HG02840 (cell line): Measurements from ENCODE around the gene CCL18.
"Not testable (repeated sequence)": the region's sequence is repeated elsewhere in the genome, so short reads cannot be mapped to it uniquely, and the experiment has no call there.

Source experiments
- ATAC-seq: cut with Tn5 transposase; IDR thresholded peaks from one replicate; pipeline ENCODE4 v1.9.1; 2021; ENCODE audit warnings: mild to moderate bottlenecking, moderate library complexity, moderate number of reproducible peaks; ENCODE audit not compliant: unreplicated experiment, low FRiP score

Gene CCL18

DNA sequence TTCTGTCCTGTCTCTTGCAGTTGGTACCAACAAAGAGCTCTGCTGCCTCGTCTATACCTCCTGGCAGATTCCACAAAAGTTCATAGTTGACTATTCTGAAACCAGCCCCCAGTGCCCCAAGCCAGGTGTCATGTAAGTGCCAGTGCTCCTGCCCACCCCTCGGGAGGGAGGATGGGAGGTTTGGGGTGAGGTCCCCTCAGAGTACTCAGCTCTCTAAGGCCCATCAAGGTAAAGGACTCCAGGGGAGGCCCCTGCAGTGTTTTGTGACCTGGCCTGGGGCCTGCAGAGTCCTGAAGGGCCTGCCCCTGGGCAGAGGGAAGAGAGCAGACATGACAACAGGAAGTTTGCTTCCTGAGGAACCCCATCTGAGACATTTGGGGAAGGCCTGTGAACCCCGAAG lies 6.4 kb downstream of the CCL18 start:
- no peak for ATAC-seq

DNA sequence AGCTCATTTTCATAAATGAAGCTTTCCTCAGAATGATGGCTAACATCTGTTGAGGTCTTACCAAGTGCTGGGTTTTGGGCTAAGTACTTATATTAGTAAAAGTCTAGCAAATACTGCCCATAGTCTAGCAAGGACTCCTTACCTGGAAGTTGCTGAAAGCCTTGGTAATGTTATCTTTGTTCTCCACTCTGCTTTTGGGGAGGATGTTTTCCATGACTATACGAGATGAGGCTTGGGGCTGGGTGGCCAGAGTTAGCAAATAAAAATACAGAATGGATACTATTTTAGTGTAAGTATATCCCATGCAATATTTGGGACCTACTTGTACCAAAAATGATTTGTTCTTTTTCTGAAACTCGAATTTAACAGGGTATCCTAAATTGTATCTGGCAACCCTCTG lies 7.7 kb downstream of the CCL18 start:
- ATAC-seq, result no peak

DNA sequence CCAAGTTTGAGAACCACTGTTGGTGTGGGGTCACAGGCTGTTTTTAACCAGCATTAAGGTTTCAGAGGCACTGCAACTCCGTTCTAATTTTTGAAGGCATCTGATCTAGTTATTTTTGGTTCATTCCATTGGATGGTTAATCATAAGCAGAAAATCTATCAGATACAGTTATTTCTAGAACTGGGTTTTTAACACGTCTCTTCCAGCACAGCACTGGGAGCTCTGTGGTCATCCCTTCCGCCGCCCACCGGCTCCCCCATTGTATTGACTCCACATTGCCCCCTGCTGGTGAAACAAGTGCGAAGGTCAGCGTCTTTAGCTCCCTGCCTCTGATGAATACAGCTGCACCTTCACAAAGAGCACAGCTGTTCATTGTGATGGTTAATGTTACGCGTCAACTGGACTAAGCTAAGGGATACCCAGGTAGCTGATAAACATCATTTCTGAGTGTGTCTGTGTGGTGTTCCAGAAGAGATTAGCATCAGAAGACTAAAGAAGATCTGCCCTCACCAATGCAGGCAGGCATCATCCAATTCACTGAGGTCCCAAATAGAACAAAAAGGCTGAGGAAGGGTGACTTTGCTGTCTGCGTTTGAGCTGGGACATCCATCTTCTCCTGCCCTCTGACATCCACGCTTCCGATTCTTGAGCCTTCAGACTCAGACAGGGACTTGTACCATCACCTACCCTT lies 8.5 kb downstream of the CCL18 start:
- no peak for ATAC-seq

DNA sequence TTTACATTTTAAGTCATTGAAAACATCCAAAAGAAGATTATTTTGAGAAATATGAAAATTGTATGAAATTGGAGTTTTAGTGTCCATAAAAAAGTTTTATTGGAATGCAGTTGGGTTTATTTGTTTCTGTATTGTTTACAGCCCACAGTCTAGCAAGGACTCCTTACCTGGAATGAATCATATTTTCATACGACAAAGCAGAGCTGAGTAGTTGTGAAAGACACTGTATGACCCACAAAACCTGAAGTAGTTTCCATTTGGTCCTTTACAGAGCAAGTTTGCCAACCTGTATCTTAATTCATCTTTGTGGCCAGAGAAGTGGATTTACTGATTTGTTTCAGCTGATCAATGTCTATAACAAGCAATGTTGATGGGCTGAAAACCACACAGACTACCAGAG lies 10.3 kb downstream of the CCL18 start:
- ATAC-seq, result no peak

- ATAC-seq, result not testable (repeated sequence)
These were observed 17.8 kb downstream of the CCL18 start for GRCh38 chr17:36081681-36082471.

GRCh38 chr17:36082482-36083120 lies 18.5 kb downstream of the CCL18 start:
- peak; percentile 53 for ATAC-seq

DNA sequence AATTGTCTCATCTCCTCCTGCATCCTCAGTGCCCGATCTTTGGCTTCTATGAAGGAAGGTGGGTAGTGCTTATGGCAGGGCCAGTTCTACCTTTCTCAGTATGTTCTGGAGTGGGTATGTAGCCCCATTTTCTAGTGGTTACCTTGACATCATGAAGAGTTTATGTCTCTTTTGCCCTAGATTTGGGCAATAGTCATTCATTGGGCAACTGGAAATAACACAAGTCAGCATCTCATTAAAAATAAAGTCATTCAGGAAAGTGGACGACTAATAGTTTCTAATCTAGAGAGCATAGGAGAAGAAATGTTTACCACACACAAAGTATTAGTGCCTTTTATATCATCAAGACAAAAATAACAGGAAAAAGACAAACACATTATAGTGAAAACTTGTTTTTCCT lies 19.6 kb downstream of the CCL18 start:
- ATAC-seq, result not testable (repeated sequence)

DNA sequence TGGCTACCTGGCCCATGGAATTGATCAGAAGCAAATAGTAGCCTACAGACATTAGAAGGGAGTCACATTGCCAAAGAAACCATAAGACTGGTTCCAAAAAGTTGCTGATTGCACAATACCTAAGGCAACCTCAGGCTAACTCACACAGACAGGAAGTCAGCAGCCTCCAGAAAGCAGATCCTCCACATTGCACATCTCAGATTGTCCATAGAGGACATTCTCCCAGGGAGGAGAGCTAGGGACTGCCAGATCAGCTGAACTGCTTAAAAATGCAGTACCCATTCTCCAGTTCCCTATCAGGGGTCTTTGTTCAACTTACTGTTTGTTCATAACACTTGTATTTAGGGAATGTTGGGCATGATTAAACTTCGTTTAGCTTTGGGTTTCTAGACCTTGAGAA lies 21.7 kb downstream of the CCL18 start:
- ATAC-seq, result no peak

- ATAC-seq, result no peak
These were observed 22.7 kb downstream of the CCL18 start for GRCh38 chr17:36086791-36087190.

- ATAC-seq, result not testable (repeated sequence)
These were observed 23.4 kb downstream of the CCL18 start for GRCh38 chr17:36087471-36087870.

DNA sequence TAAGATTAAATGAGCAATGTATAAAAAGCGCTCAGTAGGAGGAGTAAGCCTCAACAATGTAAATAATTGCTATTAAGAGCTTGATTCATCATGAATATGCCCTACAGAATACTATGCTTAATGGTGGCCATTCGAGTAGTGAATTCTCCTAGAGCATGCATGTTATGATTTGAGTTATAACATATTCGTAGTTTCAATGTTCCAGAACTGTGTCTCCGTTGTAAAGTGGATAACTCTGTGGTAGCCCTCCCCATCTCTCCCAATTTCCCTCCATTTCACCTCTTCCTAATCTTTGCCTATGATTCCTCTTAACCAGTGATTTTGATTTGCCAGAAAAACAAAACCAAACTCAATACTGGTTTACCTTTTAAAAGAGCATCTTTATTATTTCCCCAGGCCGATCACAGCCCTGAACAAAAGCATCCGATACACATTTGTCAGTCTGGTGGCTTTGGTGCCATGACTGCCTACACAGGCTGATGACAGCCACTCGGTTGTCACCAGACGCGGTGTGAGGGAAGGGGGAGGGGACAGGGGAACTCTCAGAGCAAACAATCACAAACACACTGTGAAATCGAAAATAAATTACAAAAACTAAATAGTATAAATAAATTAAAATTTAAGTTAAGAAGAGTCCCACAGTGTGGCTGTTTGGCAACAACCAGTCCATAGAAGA lies 24.0 kb downstream of the CCL18 start:
- not testable (repeated sequence) for ATAC-seq

DNA sequence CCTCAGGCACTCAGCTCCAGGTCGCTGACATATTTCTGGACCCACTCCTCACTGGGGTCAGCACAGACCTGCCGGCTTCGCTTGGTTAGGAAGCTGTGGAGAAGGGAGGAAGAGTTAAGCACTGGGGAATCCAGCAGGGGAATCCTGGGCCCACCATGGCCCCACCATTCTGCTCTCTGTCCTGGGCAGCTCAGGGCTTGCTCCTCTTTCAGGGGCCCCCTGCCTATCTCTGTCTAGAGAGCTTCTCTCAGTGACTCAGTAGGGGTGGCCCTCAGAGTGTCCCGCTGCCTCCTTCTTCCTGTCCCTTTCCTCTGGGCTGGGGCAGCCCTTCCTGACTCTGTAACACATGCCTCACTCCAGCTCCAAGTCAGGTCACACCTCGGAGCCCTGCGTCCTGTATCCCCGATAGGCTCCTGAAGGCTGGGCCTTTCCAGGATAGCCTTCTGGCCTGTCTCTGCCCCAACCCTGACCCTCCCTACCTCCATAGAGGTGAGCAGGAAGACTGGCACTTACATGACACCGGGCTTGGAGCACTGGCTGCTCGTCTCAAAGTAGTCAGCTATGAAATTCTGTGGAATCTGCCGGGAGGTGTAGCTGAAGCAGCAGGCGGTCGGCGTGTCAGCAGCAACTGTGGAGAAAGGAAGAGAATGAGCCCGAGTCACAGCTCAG lies 24.7 kb downstream of the CCL18 start:
- ATAC-seq, result no peak

GRCh38 chr17:36089339-36089865 lies 25.3 kb downstream of the CCL18 start:
- no peak for ATAC-seq

DNA sequence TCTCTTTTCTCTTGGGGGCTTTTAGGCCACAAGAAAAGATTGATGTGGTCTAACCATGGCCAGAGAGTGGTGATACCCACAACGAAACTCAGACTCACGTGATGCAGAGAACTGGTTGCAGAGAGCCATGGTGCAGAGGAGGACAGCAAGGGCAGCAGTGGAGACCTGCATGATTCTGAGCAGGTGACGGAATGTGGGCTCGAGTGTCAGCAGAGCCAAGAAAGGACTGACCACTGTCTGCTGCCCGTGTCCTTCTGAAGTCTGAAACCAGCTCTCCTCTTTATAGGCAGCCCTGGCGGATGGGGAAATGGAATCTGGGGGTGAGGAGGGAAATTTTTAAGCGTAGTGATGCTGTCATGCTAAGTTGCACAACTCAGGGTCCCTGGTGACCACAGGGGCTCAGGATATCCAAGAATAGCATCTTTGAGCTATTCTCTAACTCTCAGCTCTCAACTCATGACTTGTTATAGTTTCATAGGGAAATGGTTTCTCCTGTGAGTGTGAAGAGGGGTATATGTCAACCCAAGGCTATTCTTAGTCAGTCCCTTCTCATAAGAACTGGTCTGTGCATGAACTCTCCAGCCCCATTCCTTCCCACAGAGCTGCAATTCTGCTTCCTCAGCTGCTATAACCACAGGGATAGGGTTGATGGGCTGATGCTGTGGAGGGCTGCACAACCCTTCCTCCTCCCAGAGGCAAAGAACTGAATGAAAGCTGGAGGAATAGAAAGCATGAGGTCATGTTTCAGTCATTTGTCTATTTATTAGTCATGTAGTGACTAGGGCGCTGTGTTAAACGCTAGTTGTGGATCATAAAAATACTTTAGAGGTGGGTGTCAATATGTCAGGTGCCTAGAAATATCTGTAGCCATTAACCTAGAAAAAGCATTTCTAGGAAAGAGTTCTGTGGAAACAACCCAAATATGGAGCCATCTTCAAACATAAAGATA lies 26.1 kb downstream of the CCL18 start, which contains the start of gene CCL3:
Gene CCL3 (minus strand): TSS at position 256 of the 949 bp plus-strand sequence. CDS start 85 bp downstream, at position 171.
- peak; percentile 66 for ATAC-seq

GRCh38 chr17:36092230-36092629 lies 28.2 kb downstream of the CCL18 start:
- ATAC-seq, result no peak

GRCh38 chr17:36092715-36093114 lies 28.6 kb downstream of the CCL18 start:
- not testable (repeated sequence) for ATAC-seq

DNA sequence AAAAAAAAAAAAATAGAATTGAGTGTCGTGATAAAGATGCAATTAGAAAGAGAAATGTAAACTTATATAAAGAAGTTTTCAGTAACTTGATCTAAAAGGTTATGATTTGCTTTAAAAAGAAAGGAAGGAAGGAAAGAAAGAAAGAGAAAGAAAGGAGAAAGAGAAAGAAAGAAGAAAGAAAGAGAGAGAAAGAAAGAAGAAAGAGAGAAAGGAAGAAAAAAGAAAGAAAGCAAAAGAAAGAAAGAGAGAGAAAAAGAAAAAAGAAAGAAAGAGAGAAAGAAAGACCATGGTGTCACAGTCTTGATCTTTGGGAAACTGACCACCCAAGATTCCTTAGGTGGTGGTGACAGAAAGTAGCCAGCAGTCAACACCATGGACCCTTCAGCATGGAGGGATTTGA lies 30.2 kb downstream of the CCL18 start:
- no peak for ATAC-seq

DNA sequence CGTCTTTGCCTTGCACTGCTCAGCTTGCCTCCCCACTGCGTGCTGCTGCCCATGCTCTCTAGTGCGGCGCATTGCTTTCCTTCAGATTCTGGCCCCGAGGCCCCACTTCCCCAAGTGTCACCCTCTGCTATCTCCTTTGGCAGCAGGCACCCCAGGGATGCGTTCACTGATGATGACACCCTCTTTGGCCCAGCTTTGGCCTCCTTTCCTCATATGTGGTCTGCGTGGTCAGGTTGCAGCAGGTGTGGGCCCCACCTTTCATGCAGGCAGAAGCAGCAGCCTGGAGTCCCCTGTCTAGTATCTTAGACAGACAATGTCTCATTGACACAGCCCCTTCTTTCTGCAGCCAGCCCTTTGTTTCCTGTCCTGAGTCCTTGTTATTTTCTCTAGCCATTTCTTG lies 30.7 kb downstream of the CCL18 start:
- ATAC-seq, result no peak

DNA sequence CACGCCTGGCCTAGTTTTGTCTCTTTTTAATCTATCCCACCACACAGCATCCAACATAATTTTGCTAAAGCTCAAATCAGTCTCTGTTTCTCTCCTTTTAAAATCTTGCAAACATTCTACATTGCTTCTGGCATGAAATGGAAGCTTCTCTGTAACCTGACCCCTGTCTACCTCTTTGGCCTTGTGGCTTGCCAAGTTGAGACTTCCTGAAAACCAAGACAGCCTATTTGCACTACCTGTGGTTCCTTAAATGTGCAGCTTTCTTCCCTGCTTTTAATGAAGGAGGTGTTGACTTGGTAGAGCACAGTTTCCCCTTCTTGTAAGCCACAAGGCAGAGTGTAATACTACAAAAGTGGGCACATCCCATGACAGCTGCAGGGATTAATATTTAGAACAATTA lies 31.9 kb downstream of the CCL18 start:
- ATAC-seq, result no peak
